K562 (cell line): ENCODE results near the gene SERTAD3. TPM values are rescaled to one million over a fixed set of nuclear protein-coding genes. Genes with fewer than 3 reads are reported as not detected.

Experiments
- BCLAF1 ChIP-seq, 2 experiments: fragments of 450-650 bp in 1 of 2; IDR thresholded peaks; 2 replicates each; pipeline ENCODE4 v1.6.1; 2011 to 2017; ENCODE audit warnings: low read depth in 2 of 2, antibody characterized with exemption in 1 of 2, borderline replicate concordance in 1 of 2, low read length in 1 of 2, mild to moderate bottlenecking in 1 of 2, mixed read lengths in 1 of 2; ENCODE audit not compliant: control insufficient read depth in 1 of 2
- BMI1 ChIP-seq: fragments of 150-350 bp; IDR thresholded peaks from 2 replicates; pipeline ENCODE4 v1.6.1; 2014; ENCODE audit warnings: low read length
- CUX1 ChIP-seq: fragments of 200-800 bp; sonication (Bioruptor generic); IDR thresholded peaks from 2 replicates; pipeline ENCODE4 v1.6.1; 2016; ENCODE audit warnings: missing genetic modification characterization, missing compliant biosample characterization
- KLF13 ChIP-seq: fragments of 450-650 bp; IDR thresholded peaks from 2 replicates; pipeline ENCODE4 v1.6.1; 2016; ENCODE audit warnings: missing genetic modification characterization, low read depth, mild to moderate bottlenecking, missing compliant biosample characterization, moderate library complexity, borderline replicate concordance
- SMARCC2 ChIP-seq: fragments of 450-650 bp; IDR thresholded peaks from 2 replicates; pipeline ENCODE4 v1.6.1; 2017; ENCODE audit warnings: antibody characterized with exemption, moderate library complexity, mild to moderate bottlenecking, low read depth
- SRF ChIP-seq, 2 experiments: fragments of 250-450, 450-650 bp in 1 of 2; sonication (Bioruptor Pico) in 1 of 2; sonication (generic) in 1 of 2; formaldehyde crosslinking; IDR thresholded peaks; 2 replicates each; pipeline versions ENCODE4 v1.5.0 to v1.5.1; 2020 to 2022; ENCODE audit warnings: mild to moderate bottlenecking in 1 of 2, missing genetic modification reagents in 1 of 2
- TCFL5 ChIP-seq: fragments of 250-450 bp; sonication (Bioruptor Pico); conservative IDR thresholded peaks from 2 replicates; pipeline ENCODE4 v1.6.1; 2021; ENCODE audit warnings: mild to moderate bottlenecking, moderate library complexity, matching md5 sums
- ZC3H4 ChIP-seq: sonication (generic); formaldehyde crosslinking; IDR thresholded peaks from 2 replicates; pipeline ENCODE4 v1.9.0; 2021; ENCODE audit warnings: missing genetic modification reagents, borderline replicate concordance
- ZNF12 ChIP-seq: sonication (generic); formaldehyde crosslinking; IDR thresholded peaks from 2 replicates; pipeline ENCODE4 v1.4.0; 2020; ENCODE audit warnings: mild to moderate bottlenecking, missing genetic modification reagents
- ZNF41 ChIP-seq: fragments of 250-450 bp; sonication (Bioruptor Pico); conservative IDR thresholded peaks from 2 replicates; pipeline ENCODE4 v1.4.0; 2020; ENCODE audit warnings: mild to moderate bottlenecking
- ZNF57 ChIP-seq: fragments of 450-650 bp; formaldehyde crosslinking; IDR thresholded peaks from 2 replicates; pipeline ENCODE4 v1.4.0; 2020; ENCODE audit warnings: mild to moderate bottlenecking, moderate library complexity
- ZNF707 ChIP-seq: fragments of 250-450 bp; sonication (Bioruptor Pico); conservative IDR thresholded peaks from 2 replicates; pipeline ENCODE4 v1.8.0; 2022; ENCODE audit warnings: inconsistent platforms, mild to moderate bottlenecking, moderate library complexity
- polyA plus RNA-seq, 8 experiments: library from polyadenylated mRNA; depleted of rRNA in 4 of 8; stranded (reverse) in 5 of 8; unstranded in 3 of 8; fragments of >200 nt; fragmentation: Nextera tagmentation in 2 of 8; fragmentation: Illumina TruSeq in 1 of 8; extraction: Ambion mirVana in 2 of 8; extraction: Trizol in 1 of 8; gene quantifications; 2 replicates each; pipeline versions ENCODE4 v1.2.1 to v1.2.3, GENCODE V29; 2011 to 2014; ENCODE audit warnings: inconsistent platforms in 1 of 8, missing spikeins in 1 of 8
- total RNA-seq, 7 experiments: library from RNA; depleted of rRNA in 6 of 7; stranded (reverse); fragments of >200 nt in 6 of 7; fragmentation: Illumina TruSeq in 2 of 7; extraction: Trizol in 2 of 7; gene quantifications; 2 replicates each; pipeline versions ENCODE4 v1.2.1 to v1.2.3, GENCODE V29; 2011 to 2021; ENCODE audit warnings: low replicate concordance in 1 of 7
- TF ChIP-seq, protein P1 (sequence below): fragments of 450-650 bp; IDR thresholded peaks from 2 replicates; pipeline ENCODE4 v1.6.1; 2017; ENCODE audit warnings: antibody characterized with exemption, mild to moderate bottlenecking

Gene SERTAD3
- total and polyA plus RNA-seq, 9 of the 15 experiments (the other 6 are each of a cell fraction or from before 2014, with no cell fraction given) = 5.4 to 28.9 (median 17.5) TPM

DNA sequence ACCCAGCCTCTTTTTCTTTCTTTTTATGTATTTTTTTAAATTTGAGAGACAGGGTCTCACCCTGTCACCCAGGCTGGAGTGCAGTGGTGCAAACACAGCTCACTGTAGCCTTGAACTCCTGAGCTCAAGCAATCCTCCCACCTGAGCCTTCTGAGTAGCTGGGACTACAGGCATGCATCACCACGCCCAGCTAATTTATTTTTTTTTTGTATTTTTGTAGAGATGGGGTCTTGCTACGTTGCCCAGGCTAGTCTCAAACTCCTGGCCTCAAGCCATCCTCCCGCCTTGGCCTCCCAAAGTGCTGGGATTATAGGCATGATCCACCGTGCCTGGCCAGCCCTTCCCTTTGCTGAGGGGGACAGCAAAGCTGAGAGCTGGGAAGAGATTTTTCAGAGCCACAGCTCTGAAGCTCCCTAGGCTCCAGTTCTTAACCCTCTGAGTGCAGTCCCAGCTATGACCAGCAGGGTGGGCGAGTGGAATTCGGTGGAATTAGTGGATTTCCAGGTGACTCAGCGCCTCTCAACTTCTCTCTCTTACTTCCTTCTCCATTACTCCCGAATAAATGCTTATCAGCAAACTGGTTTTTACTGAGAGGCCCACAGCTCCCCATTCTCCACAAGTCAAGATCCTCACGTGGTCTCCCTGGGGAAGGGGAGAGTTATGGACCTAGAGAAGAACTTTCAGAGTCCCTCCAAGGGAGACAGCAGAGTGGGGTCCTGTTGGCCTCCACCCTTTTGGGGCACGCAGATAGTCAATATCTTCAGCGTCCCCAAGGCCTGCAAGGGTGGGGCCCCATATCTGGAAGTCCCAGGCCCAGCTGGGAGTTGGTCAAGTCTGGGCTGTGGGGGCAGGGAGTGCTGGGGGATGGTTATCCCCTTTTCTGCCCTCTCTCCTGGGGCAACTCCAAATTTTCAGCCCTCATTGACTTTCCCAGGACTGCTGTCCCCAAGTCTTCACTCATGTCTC is 20.2 kb upstream of the SERTAD3 start (continued):
- TF ChIP-seq SRF (CRISPR knock-in tag; IDR thresholded peaks at IDR 0.05) (peak in 1 of 2 experiments; percentile 10; a peak in 1 of 4 replicates), TCFL5 (no peak), ZC3H4 (CRISPR knock-in tag) (no peak), BMI1 (no peak), ZNF707 (CRISPR knock-in tag) (no peak), ZNF12 (no peak), ZNF57 (CRISPR knock-in tag) (no peak), SMARCC2 (peak; percentile 92), ZNF41 (CRISPR knock-in tag) (no peak; the same call in 1 of the 2 replicates), CUX1 (CRISPR knock-in tag) (peak; percentile 88), KLF13 (no peak), BCLAF1 (IDR thresholded peaks at IDR 0.05; ENCODE audit: borderline replicate concordance in 1 of 2, control insufficient read depth in 1 of 2, low read depth in 2 of 2, low read length in 1 of 2) (no peak)
- TF ChIP-seq, protein P1, sequence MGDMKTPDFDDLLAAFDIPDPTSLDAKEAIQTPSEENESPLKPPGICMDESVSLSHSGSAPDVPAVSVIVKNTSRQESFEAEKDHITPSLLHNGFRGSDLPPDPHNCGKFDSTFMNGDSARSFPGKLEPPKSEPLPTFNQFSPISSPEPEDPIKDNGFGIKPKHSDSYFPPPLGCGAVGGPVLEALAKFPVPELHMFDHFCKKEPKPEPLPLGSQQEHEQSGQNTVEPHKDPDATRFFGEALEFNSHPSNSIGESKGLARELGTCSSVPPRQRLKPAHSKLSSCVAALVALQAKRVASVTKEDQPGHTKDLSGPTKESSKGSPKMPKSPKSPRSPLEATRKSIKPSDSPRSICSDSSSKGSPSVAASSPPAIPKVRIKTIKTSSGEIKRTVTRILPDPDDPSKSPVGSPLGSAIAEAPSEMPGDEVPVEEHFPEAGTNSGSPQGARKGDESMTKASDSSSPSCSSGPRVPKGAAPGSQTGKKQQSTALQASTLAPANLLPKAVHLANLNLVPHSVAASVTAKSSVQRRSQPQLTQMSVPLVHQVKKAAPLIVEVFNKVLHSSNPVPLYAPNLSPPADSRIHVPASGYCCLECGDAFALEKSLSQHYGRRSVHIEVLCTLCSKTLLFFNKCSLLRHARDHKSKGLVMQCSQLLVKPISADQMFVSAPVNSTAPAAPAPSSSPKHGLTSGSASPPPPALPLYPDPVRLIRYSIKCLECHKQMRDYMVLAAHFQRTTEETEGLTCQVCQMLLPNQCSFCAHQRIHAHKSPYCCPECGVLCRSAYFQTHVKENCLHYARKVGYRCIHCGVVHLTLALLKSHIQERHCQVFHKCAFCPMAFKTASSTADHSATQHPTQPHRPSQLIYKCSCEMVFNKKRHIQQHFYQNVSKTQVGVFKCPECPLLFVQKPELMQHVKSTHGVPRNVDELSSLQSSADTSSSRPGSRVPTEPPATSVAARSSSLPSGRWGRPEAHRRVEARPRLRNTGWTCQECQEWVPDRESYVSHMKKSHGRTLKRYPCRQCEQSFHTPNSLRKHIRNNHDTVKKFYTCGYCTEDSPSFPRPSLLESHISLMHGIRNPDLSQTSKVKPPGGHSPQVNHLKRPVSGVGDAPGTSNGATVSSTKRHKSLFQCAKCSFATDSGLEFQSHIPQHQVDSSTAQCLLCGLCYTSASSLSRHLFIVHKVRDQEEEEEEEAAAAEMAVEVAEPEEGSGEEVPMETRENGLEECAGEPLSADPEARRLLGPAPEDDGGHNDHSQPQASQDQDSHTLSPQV = 0 out of 2 replicates have a peak, but pooled peaks have one; percentile 46
